H9 (cell line): ENCODE data around the gene MPC1. TPM values are rescaled to one million over a fixed set of nuclear protein-coding genes. Genes with fewer than 3 reads are reported as not detected.

ENCODE experiments used
- DNase-seq: peaks from one replicate; pipeline ENCODE4 v3.0.0-alpha.2; 2017
- H2AFZ ChIP-seq: one replicate; pipeline ENCODE4 v1.6.1; 2013; ENCODE audit warnings: mild to moderate bottlenecking, low read length, control low read depth, moderate library complexity
- H2AK5ac ChIP-seq: 2 replicates; pipeline ENCODE4 v1.6.1; 2013; ENCODE audit warnings: low read length, control low read depth, mixed read lengths; ENCODE audit not compliant: insufficient read length
- H2BK120ac ChIP-seq: one replicate; pipeline ENCODE4 v1.6.1; 2013; ENCODE audit warnings: low read depth, mild to moderate bottlenecking, low read length, control low read depth, inconsistent platforms; ENCODE audit not compliant: poor library complexity, severe bottlenecking
- H2BK12ac ChIP-seq: 2 replicates; pipeline ENCODE4 v1.6.1; 2013; ENCODE audit warnings: low read length, control low read depth, mixed read lengths, low read depth; ENCODE audit not compliant: insufficient read length
- H2BK15ac ChIP-seq: 2 replicates; pipeline ENCODE4 v1.6.1; 2013; ENCODE audit warnings: low read depth, low read length, control low read depth
- H2BK20ac ChIP-seq: one replicate; pipeline ENCODE4 v1.6.1; 2013; ENCODE audit warnings: low read depth, mild to moderate bottlenecking, low read length, control low read depth, inconsistent platforms; ENCODE audit not compliant: poor library complexity, severe bottlenecking
- H2BK5ac ChIP-seq: 2 replicates; pipeline ENCODE4 v1.6.1; 2013; ENCODE audit warnings: low read length, control low read depth, mixed read lengths; ENCODE audit not compliant: insufficient read length
- H3K14ac ChIP-seq: 2 replicates; pipeline ENCODE4 v1.6.1; 2013; ENCODE audit warnings: low read length, control low read depth; ENCODE audit not compliant: insufficient read depth
- H3K18ac ChIP-seq: 2 replicates; pipeline ENCODE4 v1.6.1; 2013; ENCODE audit warnings: low read depth, mild to moderate bottlenecking, mixed read lengths, low read length, control low read depth; ENCODE audit not compliant: insufficient read length
- H3K23ac ChIP-seq: 2 replicates; pipeline ENCODE4 v1.6.1; 2013; ENCODE audit warnings: low read length, control low read depth, mixed read lengths, low read depth; ENCODE audit not compliant: insufficient read length
- H3K23me2 ChIP-seq: 2 replicates; pipeline ENCODE4 v1.6.1; 2013; ENCODE audit warnings: low read depth, mild to moderate bottlenecking, mixed read lengths, low read length, control low read depth; ENCODE audit not compliant: insufficient read length, poor library complexity, severe bottlenecking
- H3K27ac ChIP-seq: 2 replicates; pipeline ENCODE4 v1.5.1; 2013; ENCODE audit warnings: low read length, control low read depth, mixed read lengths, low read depth; ENCODE audit not compliant: insufficient read length
- H3K27me3 ChIP-seq: 2 replicates; pipeline ENCODE4 v1.6.1; 2013; ENCODE audit warnings: low read length, control low read depth, inconsistent platforms; ENCODE audit not compliant: insufficient read depth
- H3K4ac ChIP-seq: 2 replicates; pipeline ENCODE4 v1.6.1; 2013; ENCODE audit warnings: low read depth, mild to moderate bottlenecking, control low read depth, inconsistent platforms, low read length, moderate library complexity
- H3K4me1 ChIP-seq: 2 replicates; pipeline ENCODE4 v1.6.1; 2013; ENCODE audit warnings: low read length, control low read depth, inconsistent platforms; ENCODE audit not compliant: insufficient read depth
- H3K4me2 ChIP-seq: 2 replicates; pipeline ENCODE4 v1.6.1; 2013; ENCODE audit warnings: low read length, control low read depth, mixed read lengths; ENCODE audit not compliant: insufficient read length, insufficient read depth
- H3K56ac ChIP-seq: 2 replicates; pipeline ENCODE4 v1.6.1; 2013; ENCODE audit warnings: low read depth, mild to moderate bottlenecking, mixed read lengths, low read length, control low read depth; ENCODE audit not compliant: insufficient read length
- H3K79me1 ChIP-seq: 2 replicates; pipeline ENCODE4 v1.6.1; 2013; ENCODE audit warnings: low read depth, mild to moderate bottlenecking, moderate library complexity, low read length, control low read depth, inconsistent platforms; ENCODE audit not compliant: insufficient read depth, poor library complexity, severe bottlenecking
- H3K79me2 ChIP-seq: 2 replicates; pipeline ENCODE4 v1.6.1; 2013; ENCODE audit warnings: low read length, control low read depth, inconsistent platforms; ENCODE audit not compliant: insufficient read depth
- H3K9ac ChIP-seq: 2 replicates; pipeline ENCODE4 v1.6.1; 2013; ENCODE audit warnings: low read length, control low read depth, mixed read lengths; ENCODE audit not compliant: insufficient read length; ENCODE audit errors: extremely low read depth
- H3K9me3 ChIP-seq: one replicate; pipeline ENCODE4 v1.6.1; 2013; ENCODE audit warnings: low read depth, low read length, inconsistent platforms; ENCODE audit not compliant: control insufficient read depth
- H3T11ph ChIP-seq: one replicate; pipeline ENCODE4 v1.6.1; 2013; ENCODE audit warnings: mild to moderate bottlenecking, low read length, control low read depth, inconsistent platforms
- H4K20me1 ChIP-seq: one replicate; pipeline ENCODE4 v1.6.1; 2013; ENCODE audit not compliant: control insufficient read depth, insufficient read length, insufficient read depth
- H4K5ac ChIP-seq: 2 replicates; pipeline ENCODE4 v1.6.1; 2013; ENCODE audit warnings: low read depth, mild to moderate bottlenecking, mixed read lengths, low read length, control low read depth; ENCODE audit not compliant: insufficient read length
- H4K8ac ChIP-seq: replicated peaks from 2 replicates; pipeline ENCODE4 v1.6.1; 2013; ENCODE audit warnings: low read length, control low read depth, mixed read lengths, low read depth; ENCODE audit not compliant: insufficient read length
- H4K91ac ChIP-seq: 2 replicates; pipeline ENCODE4 v1.6.1; 2013; ENCODE audit warnings: low read depth, mild to moderate bottlenecking, moderate library complexity, mixed read lengths, low read length, control low read depth; ENCODE audit not compliant: insufficient read length
- H3K27ac Mint-ChIP-seq, 3 experiments: 2 replicates in 2 of 3; 3 replicates in 1 of 3; pipeline ENCODE4 v1.8.0; 2020 to 2021; ENCODE audit warnings: mixed read lengths in 3 of 3, mild to moderate bottlenecking in 1 of 3, moderate library complexity in 1 of 3
- H3K27me3 Mint-ChIP-seq: 2 replicates; pipeline ENCODE4 v1.8.0; 2021; ENCODE audit warnings: low read depth, mild to moderate bottlenecking, moderate library complexity, mixed read lengths
- H3K36me3 Mint-ChIP-seq, 3 experiments: 2 replicates in 2 of 3; 3 replicates in 1 of 3; pipeline ENCODE4 v1.8.0; 2020 to 2021; ENCODE audit warnings: low read depth in 3 of 3, mixed read lengths in 3 of 3; ENCODE audit not compliant: insufficient read depth in 1 of 3
- H3K4me1 Mint-ChIP-seq, 2 experiments: 2 replicates each; pipeline ENCODE4 v1.8.0; 2020; ENCODE audit warnings: mixed read lengths in 2 of 2
- H3K4me3 Mint-ChIP-seq, 2 experiments: 2 replicates in 1 of 2; 3 replicates in 1 of 2; pipeline ENCODE4 v1.8.0; 2020 to 2021; ENCODE audit warnings: mild to moderate bottlenecking in 2 of 2, mixed read lengths in 2 of 2, moderate library complexity in 1 of 2
- H3K9me3 Mint-ChIP-seq, 2 experiments: 2 replicates in 1 of 2; 3 replicates in 1 of 2; pipeline ENCODE4 v1.8.0; 2020; ENCODE audit warnings: mild to moderate bottlenecking in 2 of 2, mixed read lengths in 2 of 2, moderate library complexity in 1 of 2
- CTCF ChIP-seq: fragments of 200-600 bp; sonication (generic); conservative IDR thresholded peaks from 3 replicates; pipeline ENCODE4 v1.8.0; 2021; ENCODE audit warnings: antibody characterized with exemption, mild to moderate bottlenecking
- WGBS: extraction: QIAGEN DNeasy Blood & Tissue Kit; methylation state at CpG from one replicate; pipeline ENCODE4 v1.1.7; 2013; ENCODE audit warnings: missing lambda C conversion rate, low lambda C conversion rate, mixed read lengths; ENCODE audit not compliant: insufficient read length; ENCODE audit errors: extremely low coverage; 5-methylcytosine and 5-hydroxymethylcytosine counted together
- total RNA-seq: library from RNA; stranded (reverse); gene quantifications from 2 replicates; pipeline ENCODE4 v1.2.1, GENCODE V29; 2021

Gene MPC1
- total RNA-seq, 1 experiment from 2014 or later: 10.0 TPM

DNA sequence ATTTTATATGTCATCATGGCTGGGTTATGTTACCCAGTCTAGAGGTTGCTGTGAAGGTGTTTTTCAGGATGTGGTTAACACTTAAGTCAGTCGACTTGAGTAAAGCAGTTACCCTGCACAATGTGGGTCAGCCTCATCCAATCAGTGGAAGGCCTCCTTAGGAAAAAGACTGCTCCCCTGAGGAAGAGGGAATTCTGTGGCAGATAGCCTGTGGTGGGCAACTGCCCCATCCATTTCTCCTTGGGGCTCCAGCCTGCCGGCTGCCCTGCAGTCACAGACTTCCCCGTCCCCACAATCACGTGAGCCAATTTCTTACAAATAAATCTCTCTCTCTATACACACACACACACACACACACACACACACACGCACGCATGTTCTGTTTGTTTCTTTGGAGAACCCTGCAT lies 34.5 kb upstream of the MPC1 start:
- Mint-ChIP-seq H3K4me3 (no peak overlapping the region), H3K9me3 (peaks cover 11 to 13% of the 10 kb centered on the region in 2 experiments; a peak in 4 of 5 replicates), H3K27ac (no peak overlapping the region), H3K27me3 (no peaks in the 10 kb centered on the region), H3K4me1 (peaks cover 6 to 8% of the 10 kb centered on the region in 2 experiments), H3K36me3 (peaks cover 28 to 37% (median 29%) of the 10 kb centered on the region in 3 experiments)
- Histone ChIP-seq H2AFZ (no peak overlapping the region), H3K4me2 (no peak overlapping the region), H3T11ph (no peak overlapping the region), H3K79me1 (no peaks in the 10 kb centered on the region), H3K27me3 (no peaks in the 10 kb centered on the region), H3K4me1 (no peaks in the 10 kb centered on the region), H4K8ac (no peak overlapping the region), H4K20me1 (peaks cover 3% of the 10 kb centered on the region), H3K23me2 (peaks cover 5% of the 10 kb centered on the region), H4K5ac (no peak overlapping the region), H4K91ac (no peak overlapping the region), H3K79me2 (no peaks in the 10 kb centered on the region), H2BK5ac (no peak overlapping the region), H2BK20ac (no peak overlapping the region), H2BK120ac (no peak overlapping the region), H3K27ac (no peak overlapping the region), H3K9me3 (no peaks in the 10 kb centered on the region), H3K18ac (no peak overlapping the region), H3K9ac (no peak overlapping the region), H3K56ac (no peak overlapping the region), H3K14ac (no peak overlapping the region), H2AK5ac (no peak overlapping the region), H3K4ac (no peak overlapping the region), H2BK15ac (no peak overlapping the region), H3K23ac (no peak overlapping the region), H2BK12ac (no peak overlapping the region)
- no peak for DNase-seq
- no CpG with 5 or more reads among the region's 6 CpGs for WGBS
- TF ChIP-seq CTCF: no peak
